ENCODE measurements around the gene SLCO4A1. TPM values are rescaled to one million over a fixed set of nuclear protein-coding genes. Genes with fewer than 3 reads are reported as not detected.
A peak's percentile ranks its signal among the peaks of the same experiment; 100 is the strongest.
"Not testable (repeated sequence)": the region's sequence is repeated elsewhere in the genome, so short reads cannot be mapped to it uniquely, and the experiment has no call there.

Gene SLCO4A1
- total RNA-seq, 1 experiment from 2014 or later = 161 TPM

DNA sequence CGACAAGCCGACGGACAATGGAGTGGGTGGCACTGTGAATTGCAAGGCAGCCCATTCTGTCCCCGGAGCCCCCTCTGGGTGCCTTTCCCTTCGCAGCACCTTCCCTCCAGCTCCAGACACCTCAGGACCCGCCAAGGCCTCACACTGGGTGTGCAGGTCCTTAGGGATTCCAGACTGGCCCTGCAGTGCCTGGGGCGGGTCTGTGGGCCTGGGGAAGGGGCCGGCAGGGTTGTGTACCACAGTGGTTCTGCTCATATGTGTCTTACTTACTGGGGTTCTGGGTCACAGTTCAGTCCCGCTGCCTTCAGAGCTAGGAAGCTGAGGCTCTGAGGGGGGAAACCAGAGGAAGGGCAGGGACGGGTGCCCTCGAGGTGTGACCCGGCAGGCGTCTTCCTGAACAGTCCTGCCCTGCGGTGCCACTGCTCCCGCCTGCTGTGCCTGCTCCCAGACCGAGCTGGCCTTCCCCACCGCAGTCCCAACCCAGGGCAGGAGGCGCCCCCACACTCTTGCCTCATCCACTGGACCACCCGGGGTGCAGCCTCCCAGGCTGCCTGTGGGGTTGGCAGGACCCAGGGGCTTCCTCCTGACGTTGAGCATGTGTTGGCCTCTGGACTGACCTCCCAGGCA lies 16.3 kb upstream of the SLCO4A1 start:
- TF ChIP-seq EZH2 (IDR thresholded peaks at IDR 0.05; ENCODE audit: low read length, unreplicated experiment) = no peak
- DNase-seq (no peak), ATAC-seq (no peak)
- Histone ChIP-seq H3K27me3 (ENCODE audit: low read length) (no peaks in the 10 kb centered on the region), H3K9ac (ENCODE audit: low read length) (no peak overlapping the region), H3K4me3 (ENCODE audit: low read length) (no peak overlapping the region), H2AFZ (ENCODE audit: low read length) (no peak overlapping the region), H3F3A (ENCODE audit: low read length, unreplicated experiment) (peaks cover 7% of the 10 kb centered on the region), H3K27ac (ENCODE audit: low read length) (no peak overlapping the region), H4K20me1 (ENCODE audit: low read length) (no peaks in the 10 kb centered on the region), H3K9me3 (ENCODE audit: low read length) (no peaks in the 10 kb centered on the region), H3K79me2 (ENCODE audit: low read length) (peaks cover 27% of the 10 kb centered on the region), H3K4me2 (ENCODE audit: low read length) (no peak overlapping the region), H3K9me2 (replicated peaks; ENCODE audit: low read length) (no peaks in the 10 kb centered on the region), H3K4me1 (ENCODE audit: insufficient read depth, low read length) (peaks cover 71% of the 10 kb centered on the region), H3K36me3 (ENCODE audit: low read depth, low read length) (no peaks in the 10 kb centered on the region)
- POLR2A ChIA-PET (ENCODE audit: unreplicated experiment) = no interaction called here
- CTCF ChIA-PET = no interaction called here
- intact Hi-C loops (cut with micrococcal nuclease) = loop anchor here (10.0 kb wide), 1 partner anchor 169 kb away; the partner anchor contains the start of gene MRGBP
- BruUV-seq (replicated peaks) = no TSS peak

DNA sequence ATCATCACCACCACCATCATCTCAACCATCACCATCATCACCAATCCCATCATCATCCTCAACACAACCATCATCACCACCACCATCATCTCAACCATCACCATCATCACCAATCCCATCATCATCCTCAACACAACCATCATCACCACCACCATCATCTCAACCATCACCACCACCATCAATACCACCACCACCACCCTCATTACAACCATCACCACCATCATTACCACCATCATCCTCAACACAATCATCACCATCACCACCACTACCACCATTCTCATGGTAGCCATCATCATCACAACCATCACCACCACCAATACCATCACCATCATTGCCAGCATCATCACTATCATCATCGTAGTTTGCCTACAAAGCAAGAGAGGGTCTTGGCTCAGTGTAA lies 14.9 kb upstream of the SLCO4A1 start:
- H3K79me2 ChIP-seq (ENCODE audit: low read length) = peaks cover 15% of the 10 kb centered on the region
- CTCF ChIA-PET; DNase-seq; ATAC-seq; POLR2A ChIA-PET (ENCODE audit: unreplicated experiment); H3K36me3 ChIP-seq (ENCODE audit: low read depth, low read length); H3K9me2 ChIP-seq (replicated peaks; ENCODE audit: low read length); H3F3A ChIP-seq (ENCODE audit: low read length, unreplicated experiment); H3K9me3 ChIP-seq (ENCODE audit: low read length); H2AFZ ChIP-seq (ENCODE audit: low read length); H3K4me3 ChIP-seq (ENCODE audit: low read length); H4K20me1 ChIP-seq (ENCODE audit: low read length); BruUV-seq (replicated peaks); H3K27me3 ChIP-seq (ENCODE audit: low read length): not testable (repeated sequence)
- peak overlapping the region; percentile 82; the same call in 1 of the 2 replicates for H3K4me2 ChIP-seq (ENCODE audit: low read length)
- peak overlapping the region; percentile 82 for H3K9ac ChIP-seq (ENCODE audit: low read length)
- intact Hi-C loops (cut with micrococcal nuclease) = loop anchor here (10.0 kb wide), 1 partner anchor 167 kb away; the partner anchor contains the start of gene MRGBP
- peaks cover 66% of the 10 kb centered on the region for H3K4me1 ChIP-seq (ENCODE audit: insufficient read depth, low read length)
- H3K27ac ChIP-seq (ENCODE audit: low read length) = peak overlapping the region; percentile 98

DNA sequence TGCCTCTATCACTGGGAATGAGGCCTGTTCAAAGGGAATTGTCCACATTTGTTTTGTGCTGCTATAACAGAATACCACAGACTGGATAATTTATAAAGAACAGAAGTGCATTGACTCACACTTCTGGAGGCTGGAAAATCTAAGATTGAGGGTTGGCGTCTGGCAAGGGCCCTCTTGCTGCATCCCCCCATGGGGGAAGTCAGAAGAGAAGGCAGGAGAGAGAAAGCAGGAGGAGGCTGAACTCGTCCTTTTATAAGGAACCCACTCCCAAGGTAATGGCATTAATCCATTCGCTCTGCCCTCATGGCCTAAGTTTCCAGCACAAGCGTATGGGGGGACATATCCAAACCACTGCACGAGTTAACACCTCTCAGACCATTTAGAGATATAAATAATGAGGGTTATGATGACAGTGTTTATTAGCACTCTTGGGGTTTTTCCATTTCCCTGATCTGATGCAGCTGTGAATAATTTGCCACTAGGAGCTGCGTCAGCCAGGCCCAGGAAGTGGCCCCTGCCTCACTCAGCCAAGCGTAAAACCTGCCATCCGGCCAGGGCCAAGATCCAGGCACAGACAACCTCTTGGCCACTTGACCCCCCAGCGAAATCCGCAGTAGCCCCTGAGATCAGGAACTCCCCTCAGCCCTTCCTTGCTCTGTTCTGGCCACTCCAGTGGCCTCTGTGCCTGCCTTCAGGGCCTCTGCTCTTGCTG lies 14.2 kb upstream of the SLCO4A1 start:
- ChIA-PET POLR2A (ENCODE audit: unreplicated experiment) (interaction anchor here (0.5 to 1.2 kb wide), 3 partner anchors 15 to 24 kb away, joined by 4 to 10 read pairs (median 5); no protein-coding TSS in a partner anchor), CTCF (interaction anchor here (0.6 to 1.4 kb wide), 5 partner anchors 11 to 259 kb away, joined by 3 to 5 read pairs (median 3); partner anchors contain the start of gene SLCO4A1)
- peak overlapping the region; percentile 82 for H3K9ac ChIP-seq (ENCODE audit: low read length)
- H3K36me3 ChIP-seq (ENCODE audit: low read depth, low read length) = no peaks in the 10 kb centered on the region
- peak overlapping the region; percentile 49 for H3K4me3 ChIP-seq (ENCODE audit: low read length)
- no peaks in the 10 kb centered on the region for H3K9me2 ChIP-seq (replicated peaks; ENCODE audit: low read length)
- H3K4me2 ChIP-seq (ENCODE audit: low read length) = peak overlapping the region; percentile 82
- peaks cover 4% of the 10 kb centered on the region for H3F3A ChIP-seq (ENCODE audit: low read length, unreplicated experiment)
- H3K27me3 ChIP-seq (ENCODE audit: low read length) = no peaks in the 10 kb centered on the region
- H2AFZ ChIP-seq (ENCODE audit: low read length) = no peak overlapping the region
- TF ChIP-seq EZH2phosphoT487 (IDR thresholded peaks at IDR 0.05; ENCODE audit: borderline replicate concordance, low read length) (no peak), EZH2 (IDR thresholded peaks at IDR 0.05; ENCODE audit: low read length, unreplicated experiment) (no peak)
- TF ChIP-seq, protein P1, sequence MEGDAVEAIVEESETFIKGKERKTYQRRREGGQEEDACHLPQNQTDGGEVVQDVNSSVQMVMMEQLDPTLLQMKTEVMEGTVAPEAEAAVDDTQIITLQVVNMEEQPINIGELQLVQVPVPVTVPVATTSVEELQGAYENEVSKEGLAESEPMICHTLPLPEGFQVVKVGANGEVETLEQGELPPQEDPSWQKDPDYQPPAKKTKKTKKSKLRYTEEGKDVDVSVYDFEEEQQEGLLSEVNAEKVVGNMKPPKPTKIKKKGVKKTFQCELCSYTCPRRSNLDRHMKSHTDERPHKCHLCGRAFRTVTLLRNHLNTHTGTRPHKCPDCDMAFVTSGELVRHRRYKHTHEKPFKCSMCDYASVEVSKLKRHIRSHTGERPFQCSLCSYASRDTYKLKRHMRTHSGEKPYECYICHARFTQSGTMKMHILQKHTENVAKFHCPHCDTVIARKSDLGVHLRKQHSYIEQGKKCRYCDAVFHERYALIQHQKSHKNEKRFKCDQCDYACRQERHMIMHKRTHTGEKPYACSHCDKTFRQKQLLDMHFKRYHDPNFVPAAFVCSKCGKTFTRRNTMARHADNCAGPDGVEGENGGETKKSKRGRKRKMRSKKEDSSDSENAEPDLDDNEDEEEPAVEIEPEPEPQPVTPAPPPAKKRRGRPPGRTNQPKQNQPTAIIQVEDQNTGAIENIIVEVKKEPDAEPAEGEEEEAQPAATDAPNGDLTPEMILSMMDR (conservative IDR thresholded peaks at IDR 0.05; ENCODE audit: low read depth, low read length) = no peak
- peaks cover 10% of the 10 kb centered on the region for H3K79me2 ChIP-seq (ENCODE audit: low read length)
- peak overlapping the region; percentile 98 for H3K27ac ChIP-seq (ENCODE audit: low read length)
- DNase-seq = peak; percentile 85
- peak; percentile 48 for ATAC-seq
- no peaks in the 10 kb centered on the region for H3K9me3 ChIP-seq (ENCODE audit: low read length)
- intact Hi-C loops (cut with micrococcal nuclease) = loop anchor here (1.0 to 10.0 kb wide), 3 partner anchors 14 to 167 kb away; partner anchors contain the start of genes MRGBP and SLCO4A1
- no peaks in the 10 kb centered on the region for H4K20me1 ChIP-seq (ENCODE audit: low read length)
- TSS peak; percentile 11 for BruUV-seq (replicated peaks)
- peaks cover 59% of the 10 kb centered on the region for H3K4me1 ChIP-seq (ENCODE audit: insufficient read depth, low read length)
